H1 (cell line): ENCODE results near the gene TNP2. TPM values are rescaled to one million over a fixed set of nuclear protein-coding genes. Genes with fewer than 3 reads are reported as not detected.

Experiments used
- EZH2 ChIP-seq: fragments of 200-600 bp; sonication (generic); IDR thresholded peaks from 2 replicates; pipeline ENCODE4 v1.7.1; 2012; ENCODE audit warnings: low read depth, mild to moderate bottlenecking, moderate library complexity, low read length, inconsistent platforms; ENCODE audit not compliant: severe bottlenecking
- MAFK ChIP-seq: IDR thresholded peaks from 2 replicates; pipeline ENCODE4 v1.6.1; 2012; ENCODE audit warnings: low read depth, mild to moderate bottlenecking, improper control_type of control experiment, low read length
- PHF8 ChIP-seq: fragments of 200-600 bp; sonication (generic); conservative IDR thresholded peaks from 2 replicates; pipeline ENCODE4 v1.7.1; 2012; ENCODE audit warnings: low read depth, mild to moderate bottlenecking, inconsistent platforms, low read length, moderate library complexity
- POU5F1 ChIP-seq: IDR thresholded peaks from 2 replicates; pipeline ENCODE4 v1.6.1; 2011; ENCODE audit warnings: low read depth, mild to moderate bottlenecking, low read length, moderate library complexity
- RAD21 ChIP-seq, 2 experiments: IDR thresholded peaks in 1 of 2; conservative IDR thresholded peaks in 1 of 2; 2 replicates each; pipeline ENCODE4 v1.6.1; 2011; ENCODE audit warnings: low read depth in 2 of 2, low read length in 2 of 2, improper control_type of control experiment in 1 of 2, inconsistent platforms in 1 of 2, mild to moderate bottlenecking in 1 of 2, moderate library complexity in 1 of 2
- RXRA ChIP-seq: IDR thresholded peaks from 2 replicates; pipeline ENCODE4 v1.6.1; 2011; ENCODE audit warnings: low read depth, mild to moderate bottlenecking, low read length, moderate library complexity; ENCODE audit not compliant: insufficient read depth
- SIX5 ChIP-seq: IDR thresholded peaks from 2 replicates; pipeline ENCODE4 v1.6.1; 2011; ENCODE audit warnings: mild to moderate bottlenecking, low read depth, low read length
- SP2 ChIP-seq: IDR thresholded peaks from 2 replicates; pipeline ENCODE4 v1.6.1; 2012; ENCODE audit warnings: mild to moderate bottlenecking, low read length, inconsistent platforms
- SRF ChIP-seq: IDR thresholded peaks from 2 replicates; pipeline ENCODE4 v1.6.1; 2011; ENCODE audit warnings: mild to moderate bottlenecking, low read depth, low read length, moderate library complexity
- polyA plus RNA-seq, 7 experiments: library from polyadenylated mRNA; depleted of rRNA in 3 of 7; stranded (reverse) in 5 of 7; unstranded in 2 of 7; fragments of >200 nt in 5 of 7; fragments of 200-250 nt in 2 of 7; gene quantifications; 1 replicate in 5 of 7; 2 replicates in 1 of 7; 4 replicates in 1 of 7; pipeline versions ENCODE4 v1.2.1 to v1.2.3, GENCODE V29; 2011 to 2013; ENCODE audit warnings: missing spikeins in 2 of 7, mixed read lengths in 2 of 7
- total RNA-seq: library from RNA; stranded (reverse); fragmentation: NEBNext Ultra II Directional; extraction: Animal tissue kit (Norgen Biotek cat#: 25700); gene quantifications from 2 replicates; pipeline ENCODE4 v1.2.1, GENCODE V29; 2021
- TF ChIP-seq, protein P1 (sequence below): fragments of 300-600 bp; sonication (generic); IDR thresholded peaks from 2 replicates; pipeline ENCODE4 v1.7.1; 2012; ENCODE audit warnings: low read length, moderate library complexity, mild to moderate bottlenecking, inconsistent platforms; ENCODE audit not compliant: insufficient replicate concordance

Gene TNP2
- total and polyA plus RNA-seq, 2 of the 8 experiments (the other 6 are each of a cell fraction or from before 2014, with no cell fraction given) = not detected

DNA sequence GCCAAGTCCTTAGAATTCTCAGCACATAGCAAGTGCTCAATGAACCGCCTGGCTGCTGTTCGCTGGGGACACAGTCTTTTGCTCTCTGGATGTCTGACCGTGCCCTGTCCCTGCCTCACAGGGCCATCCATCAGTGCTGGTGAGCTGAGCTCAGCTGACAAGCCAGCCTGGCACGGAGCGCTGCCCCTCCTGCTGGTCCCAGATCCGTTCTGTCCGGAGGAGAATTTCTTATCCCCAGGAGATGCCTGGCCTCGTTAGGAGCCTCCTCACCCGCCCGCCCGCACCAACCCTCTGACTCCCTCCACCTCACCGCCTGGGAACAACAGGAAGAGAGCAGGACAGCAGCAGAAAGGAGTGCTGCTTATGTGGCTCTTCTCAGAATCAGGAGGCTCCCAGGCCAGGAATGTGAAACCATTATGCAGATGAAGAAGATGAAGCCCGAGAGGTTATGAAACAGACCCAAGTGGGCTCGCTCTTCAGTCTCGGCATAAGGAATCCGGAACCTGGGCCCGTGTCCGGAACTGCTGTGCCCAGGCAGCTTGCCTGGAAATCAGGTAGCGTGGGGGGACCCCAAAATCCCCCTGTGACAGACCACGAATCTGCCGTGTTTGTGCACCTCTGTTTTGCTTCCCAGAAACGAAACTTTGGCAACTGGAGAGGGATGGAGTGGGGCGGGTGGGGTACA is 47.3 kb upstream of the TNP2 start (continued):
- TF ChIP-seq POU5F1 (no peak), EZH2 (no peak), SP2 (no peak), RAD21 (IDR thresholded peaks at IDR 0.05 in 1 of 2, conservative IDR thresholded peaks at IDR 0.05 in 1 of 2; ENCODE audit: low read depth in 2 of 2, low read length in 2 of 2) (peak in 1 of 2 experiments; percentile 34; a peak in 1 of 4 replicates), SRF (no peak), PHF8 (no peak), SIX5 (no peak), RXRA (no peak), MAFK (no peak)
- TF ChIP-seq, protein P1, sequence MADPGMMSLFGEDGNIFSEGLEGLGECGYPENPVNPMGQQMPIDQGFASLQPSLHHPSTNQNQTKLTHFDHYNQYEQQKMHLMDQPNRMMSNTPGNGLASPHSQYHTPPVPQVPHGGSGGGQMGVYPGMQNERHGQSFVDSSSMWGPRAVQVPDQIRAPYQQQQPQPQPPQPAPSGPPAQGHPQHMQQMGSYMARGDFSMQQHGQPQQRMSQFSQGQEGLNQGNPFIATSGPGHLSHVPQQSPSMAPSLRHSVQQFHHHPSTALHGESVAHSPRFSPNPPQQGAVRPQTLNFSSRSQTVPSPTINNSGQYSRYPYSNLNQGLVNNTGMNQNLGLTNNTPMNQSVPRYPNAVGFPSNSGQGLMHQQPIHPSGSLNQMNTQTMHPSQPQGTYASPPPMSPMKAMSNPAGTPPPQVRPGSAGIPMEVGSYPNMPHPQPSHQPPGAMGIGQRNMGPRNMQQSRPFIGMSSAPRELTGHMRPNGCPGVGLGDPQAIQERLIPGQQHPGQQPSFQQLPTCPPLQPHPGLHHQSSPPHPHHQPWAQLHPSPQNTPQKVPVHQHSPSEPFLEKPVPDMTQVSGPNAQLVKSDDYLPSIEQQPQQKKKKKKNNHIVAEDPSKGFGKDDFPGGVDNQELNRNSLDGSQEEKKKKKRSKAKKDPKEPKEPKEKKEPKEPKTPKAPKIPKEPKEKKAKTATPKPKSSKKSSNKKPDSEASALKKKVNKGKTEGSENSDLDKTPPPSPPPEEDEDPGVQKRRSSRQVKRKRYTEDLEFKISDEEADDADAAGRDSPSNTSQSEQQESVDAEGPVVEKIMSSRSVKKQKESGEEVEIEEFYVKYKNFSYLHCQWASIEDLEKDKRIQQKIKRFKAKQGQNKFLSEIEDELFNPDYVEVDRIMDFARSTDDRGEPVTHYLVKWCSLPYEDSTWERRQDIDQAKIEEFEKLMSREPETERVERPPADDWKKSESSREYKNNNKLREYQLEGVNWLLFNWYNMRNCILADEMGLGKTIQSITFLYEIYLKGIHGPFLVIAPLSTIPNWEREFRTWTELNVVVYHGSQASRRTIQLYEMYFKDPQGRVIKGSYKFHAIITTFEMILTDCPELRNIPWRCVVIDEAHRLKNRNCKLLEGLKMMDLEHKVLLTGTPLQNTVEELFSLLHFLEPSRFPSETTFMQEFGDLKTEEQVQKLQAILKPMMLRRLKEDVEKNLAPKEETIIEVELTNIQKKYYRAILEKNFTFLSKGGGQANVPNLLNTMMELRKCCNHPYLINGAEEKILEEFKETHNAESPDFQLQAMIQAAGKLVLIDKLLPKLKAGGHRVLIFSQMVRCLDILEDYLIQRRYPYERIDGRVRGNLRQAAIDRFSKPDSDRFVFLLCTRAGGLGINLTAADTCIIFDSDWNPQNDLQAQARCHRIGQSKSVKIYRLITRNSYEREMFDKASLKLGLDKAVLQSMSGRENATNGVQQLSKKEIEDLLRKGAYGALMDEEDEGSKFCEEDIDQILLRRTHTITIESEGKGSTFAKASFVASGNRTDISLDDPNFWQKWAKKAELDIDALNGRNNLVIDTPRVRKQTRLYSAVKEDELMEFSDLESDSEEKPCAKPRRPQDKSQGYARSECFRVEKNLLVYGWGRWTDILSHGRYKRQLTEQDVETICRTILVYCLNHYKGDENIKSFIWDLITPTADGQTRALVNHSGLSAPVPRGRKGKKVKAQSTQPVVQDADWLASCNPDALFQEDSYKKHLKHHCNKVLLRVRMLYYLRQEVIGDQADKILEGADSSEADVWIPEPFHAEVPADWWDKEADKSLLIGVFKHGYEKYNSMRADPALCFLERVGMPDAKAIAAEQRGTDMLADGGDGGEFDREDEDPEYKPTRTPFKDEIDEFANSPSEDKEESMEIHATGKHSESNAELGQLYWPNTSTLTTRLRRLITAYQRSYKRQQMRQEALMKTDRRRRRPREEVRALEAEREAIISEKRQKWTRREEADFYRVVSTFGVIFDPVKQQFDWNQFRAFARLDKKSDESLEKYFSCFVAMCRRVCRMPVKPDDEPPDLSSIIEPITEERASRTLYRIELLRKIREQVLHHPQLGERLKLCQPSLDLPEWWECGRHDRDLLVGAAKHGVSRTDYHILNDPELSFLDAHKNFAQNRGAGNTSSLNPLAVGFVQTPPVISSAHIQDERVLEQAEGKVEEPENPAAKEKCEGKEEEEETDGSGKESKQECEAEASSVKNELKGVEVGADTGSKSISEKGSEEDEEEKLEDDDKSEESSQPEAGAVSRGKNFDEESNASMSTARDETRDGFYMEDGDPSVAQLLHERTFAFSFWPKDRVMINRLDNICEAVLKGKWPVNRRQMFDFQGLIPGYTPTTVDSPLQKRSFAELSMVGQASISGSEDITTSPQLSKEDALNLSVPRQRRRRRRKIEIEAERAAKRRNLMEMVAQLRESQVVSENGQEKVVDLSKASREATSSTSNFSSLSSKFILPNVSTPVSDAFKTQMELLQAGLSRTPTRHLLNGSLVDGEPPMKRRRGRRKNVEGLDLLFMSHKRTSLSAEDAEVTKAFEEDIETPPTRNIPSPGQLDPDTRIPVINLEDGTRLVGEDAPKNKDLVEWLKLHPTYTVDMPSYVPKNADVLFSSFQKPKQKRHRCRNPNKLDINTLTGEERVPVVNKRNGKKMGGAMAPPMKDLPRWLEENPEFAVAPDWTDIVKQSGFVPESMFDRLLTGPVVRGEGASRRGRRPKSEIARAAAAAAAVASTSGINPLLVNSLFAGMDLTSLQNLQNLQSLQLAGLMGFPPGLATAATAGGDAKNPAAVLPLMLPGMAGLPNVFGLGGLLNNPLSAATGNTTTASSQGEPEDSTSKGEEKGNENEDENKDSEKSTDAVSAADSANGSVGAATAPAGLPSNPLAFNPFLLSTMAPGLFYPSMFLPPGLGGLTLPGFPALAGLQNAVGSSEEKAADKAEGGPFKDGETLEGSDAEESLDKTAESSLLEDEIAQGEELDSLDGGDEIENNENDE = no peak
